WTC11 (cell line): ENCODE measurements around the gene SYCE3.

Source experiments
- ESRRA ChIP-seq: sonication (generic); formaldehyde crosslinking; IDR thresholded peaks from 2 replicates; pipeline ENCODE4 v1.8.1; 2022; ENCODE audit warnings: mild to moderate bottlenecking, missing genetic modification reagents, borderline replicate concordance
- JAZF1 ChIP-seq: fragments of 250-450 bp; sonication (Bioruptor Pico); IDR thresholded peaks from 2 replicates; pipeline ENCODE4 v1.9.0; 2021; ENCODE audit warnings: moderate library complexity, mild to moderate bottlenecking, inconsistent platforms
- JUN ChIP-seq: sonication (generic); formaldehyde crosslinking; IDR thresholded peaks from 2 replicates; pipeline ENCODE4 v1.8.0; 2023; ENCODE audit warnings: mild to moderate bottlenecking, missing genetic modification reagents
- KAT7 ChIP-seq: sonication (generic); formaldehyde crosslinking; IDR thresholded peaks from 2 replicates; pipeline ENCODE4 v1.8.1; 2023; ENCODE audit warnings: missing genetic modification reagents, mild to moderate bottlenecking, borderline replicate concordance
- NR2C2 ChIP-seq: sonication (generic); formaldehyde crosslinking; IDR thresholded peaks from 2 replicates; pipeline ENCODE4 v1.8.0; 2022; ENCODE audit warnings: mild to moderate bottlenecking, missing genetic modification reagents
- SMAD4 ChIP-seq: sonication (generic); formaldehyde crosslinking; IDR thresholded peaks from 2 replicates; pipeline ENCODE4 v1.8.0; 2022; ENCODE audit warnings: mild to moderate bottlenecking, missing genetic modification reagents
- TP53 ChIP-seq: sonication (generic); formaldehyde crosslinking; IDR thresholded peaks from 2 replicates; pipeline ENCODE4 v1.8.1; 2023; ENCODE audit warnings: mild to moderate bottlenecking, missing genetic modification reagents
- ZNF423 ChIP-seq: fragments of 250-450 bp; sonication (Bioruptor Pico); IDR thresholded peaks from 2 replicates; pipeline ENCODE4 v2.1.2; 2022; ENCODE audit warnings: mild to moderate bottlenecking, moderate library complexity
- TF ChIP-seq, protein P1 (sequence below): fragments of 200-600 bp; IDR thresholded peaks from 2 replicates; pipeline ENCODE4 v1.8.0; 2022; ENCODE audit warnings: antibody characterized with exemption
- TF ChIP-seq, protein P2 (sequence below): sonication (generic); formaldehyde crosslinking; IDR thresholded peaks from 2 replicates; pipeline ENCODE4 v1.8.0; 2022; ENCODE audit warnings: mild to moderate bottlenecking, missing genetic modification reagents
- TF ChIP-seq, protein P3 (sequence below): sonication (generic); formaldehyde crosslinking; IDR thresholded peaks from 2 replicates; pipeline ENCODE4 v1.8.0; 2022; ENCODE audit warnings: missing genetic modification reagents
- TF ChIP-seq, protein P4 (sequence below): sonication (generic); formaldehyde crosslinking; IDR thresholded peaks from 2 replicates; pipeline ENCODE4 v1.8.1; 2022; ENCODE audit warnings: mild to moderate bottlenecking, moderate library complexity, missing genetic modification reagents
- TF ChIP-seq, protein P5 (sequence below): sonication (generic); formaldehyde crosslinking; IDR thresholded peaks from 2 replicates; pipeline ENCODE4 v1.8.1; 2022; ENCODE audit warnings: low read depth, missing genetic modification reagents, borderline replicate concordance

DNA sequence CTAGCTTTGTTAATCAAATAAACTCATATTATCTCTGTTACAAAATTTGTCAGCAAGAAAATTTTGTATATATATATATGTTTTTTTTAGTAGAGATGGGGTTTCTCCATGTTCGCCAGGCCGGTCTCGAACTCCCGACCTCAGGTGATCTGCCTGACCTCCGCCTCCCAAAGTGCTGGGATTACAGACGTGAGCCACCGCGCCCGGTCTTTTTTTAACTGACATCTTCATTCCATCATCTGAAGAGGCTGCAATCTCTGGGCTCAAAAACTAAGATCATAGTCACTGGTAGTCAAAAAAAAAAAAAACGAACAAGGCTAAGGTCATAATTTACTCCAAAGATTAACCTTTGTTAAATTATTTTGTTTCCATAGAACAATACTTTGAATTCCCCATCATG lies 22.3 kb downstream of the SYCE3 start:
- TF ChIP-seq, protein P1, sequence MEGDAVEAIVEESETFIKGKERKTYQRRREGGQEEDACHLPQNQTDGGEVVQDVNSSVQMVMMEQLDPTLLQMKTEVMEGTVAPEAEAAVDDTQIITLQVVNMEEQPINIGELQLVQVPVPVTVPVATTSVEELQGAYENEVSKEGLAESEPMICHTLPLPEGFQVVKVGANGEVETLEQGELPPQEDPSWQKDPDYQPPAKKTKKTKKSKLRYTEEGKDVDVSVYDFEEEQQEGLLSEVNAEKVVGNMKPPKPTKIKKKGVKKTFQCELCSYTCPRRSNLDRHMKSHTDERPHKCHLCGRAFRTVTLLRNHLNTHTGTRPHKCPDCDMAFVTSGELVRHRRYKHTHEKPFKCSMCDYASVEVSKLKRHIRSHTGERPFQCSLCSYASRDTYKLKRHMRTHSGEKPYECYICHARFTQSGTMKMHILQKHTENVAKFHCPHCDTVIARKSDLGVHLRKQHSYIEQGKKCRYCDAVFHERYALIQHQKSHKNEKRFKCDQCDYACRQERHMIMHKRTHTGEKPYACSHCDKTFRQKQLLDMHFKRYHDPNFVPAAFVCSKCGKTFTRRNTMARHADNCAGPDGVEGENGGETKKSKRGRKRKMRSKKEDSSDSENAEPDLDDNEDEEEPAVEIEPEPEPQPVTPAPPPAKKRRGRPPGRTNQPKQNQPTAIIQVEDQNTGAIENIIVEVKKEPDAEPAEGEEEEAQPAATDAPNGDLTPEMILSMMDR = no peak
- TF ChIP-seq, protein P2, sequence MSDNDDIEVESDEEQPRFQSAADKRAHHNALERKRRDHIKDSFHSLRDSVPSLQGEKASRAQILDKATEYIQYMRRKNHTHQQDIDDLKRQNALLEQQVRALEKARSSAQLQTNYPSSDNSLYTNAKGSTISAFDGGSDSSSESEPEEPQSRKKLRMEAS = no peak
- TF ChIP-seq, protein P3, sequence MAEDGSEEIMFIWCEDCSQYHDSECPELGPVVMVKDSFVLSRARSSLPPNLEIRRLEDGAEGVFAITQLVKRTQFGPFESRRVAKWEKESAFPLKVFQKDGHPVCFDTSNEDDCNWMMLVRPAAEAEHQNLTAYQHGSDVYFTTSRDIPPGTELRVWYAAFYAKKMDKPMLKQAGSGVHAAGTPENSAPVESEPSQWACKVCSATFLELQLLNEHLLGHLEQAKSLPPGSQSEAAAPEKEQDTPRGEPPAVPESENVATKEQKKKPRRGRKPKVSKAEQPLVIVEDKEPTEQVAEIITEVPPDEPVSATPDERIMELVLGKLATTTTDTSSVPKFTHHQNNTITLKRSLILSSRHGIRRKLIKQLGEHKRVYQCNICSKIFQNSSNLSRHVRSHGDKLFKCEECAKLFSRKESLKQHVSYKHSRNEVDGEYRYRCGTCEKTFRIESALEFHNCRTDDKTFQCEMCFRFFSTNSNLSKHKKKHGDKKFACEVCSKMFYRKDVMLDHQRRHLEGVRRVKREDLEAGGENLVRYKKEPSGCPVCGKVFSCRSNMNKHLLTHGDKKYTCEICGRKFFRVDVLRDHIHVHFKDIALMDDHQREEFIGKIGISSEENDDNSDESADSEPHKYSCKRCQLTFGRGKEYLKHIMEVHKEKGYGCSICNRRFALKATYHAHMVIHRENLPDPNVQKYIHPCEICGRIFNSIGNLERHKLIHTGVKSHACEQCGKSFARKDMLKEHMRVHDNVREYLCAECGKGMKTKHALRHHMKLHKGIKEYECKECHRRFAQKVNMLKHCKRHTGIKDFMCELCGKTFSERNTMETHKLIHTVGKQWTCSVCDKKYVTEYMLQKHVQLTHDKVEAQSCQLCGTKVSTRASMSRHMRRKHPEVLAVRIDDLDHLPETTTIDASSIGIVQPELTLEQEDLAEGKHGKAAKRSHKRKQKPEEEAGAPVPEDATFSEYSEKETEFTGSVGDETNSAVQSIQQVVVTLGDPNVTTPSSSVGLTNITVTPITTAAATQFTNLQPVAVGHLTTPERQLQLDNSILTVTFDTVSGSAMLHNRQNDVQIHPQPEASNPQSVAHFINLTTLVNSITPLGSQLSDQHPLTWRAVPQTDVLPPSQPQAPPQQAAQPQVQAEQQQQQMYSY (CRISPR knock-in tag) = no peak
- TF ChIP-seq TP53 (CRISPR knock-in tag) (no peak), JAZF1 (no peak), ESRRA (CRISPR knock-in tag) (no peak), JUN (CRISPR knock-in tag) (no peak), SMAD4 (CRISPR knock-in tag) (no peak), ZNF423 (CRISPR knock-in tag) (no peak), NR2C2 (no peak), KAT7 (CRISPR knock-in tag) (no peak)
- TF ChIP-seq, protein P4, sequence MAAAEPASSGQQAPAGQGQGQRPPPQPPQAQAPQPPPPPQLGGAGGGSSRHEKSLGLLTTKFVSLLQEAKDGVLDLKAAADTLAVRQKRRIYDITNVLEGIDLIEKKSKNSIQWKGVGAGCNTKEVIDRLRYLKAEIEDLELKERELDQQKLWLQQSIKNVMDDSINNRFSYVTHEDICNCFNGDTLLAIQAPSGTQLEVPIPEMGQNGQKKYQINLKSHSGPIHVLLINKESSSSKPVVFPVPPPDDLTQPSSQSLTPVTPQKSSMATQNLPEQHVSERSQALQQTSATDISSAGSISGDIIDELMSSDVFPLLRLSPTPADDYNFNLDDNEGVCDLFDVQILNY (CRISPR knock-in tag) = no peak
- TF ChIP-seq, protein P5, sequence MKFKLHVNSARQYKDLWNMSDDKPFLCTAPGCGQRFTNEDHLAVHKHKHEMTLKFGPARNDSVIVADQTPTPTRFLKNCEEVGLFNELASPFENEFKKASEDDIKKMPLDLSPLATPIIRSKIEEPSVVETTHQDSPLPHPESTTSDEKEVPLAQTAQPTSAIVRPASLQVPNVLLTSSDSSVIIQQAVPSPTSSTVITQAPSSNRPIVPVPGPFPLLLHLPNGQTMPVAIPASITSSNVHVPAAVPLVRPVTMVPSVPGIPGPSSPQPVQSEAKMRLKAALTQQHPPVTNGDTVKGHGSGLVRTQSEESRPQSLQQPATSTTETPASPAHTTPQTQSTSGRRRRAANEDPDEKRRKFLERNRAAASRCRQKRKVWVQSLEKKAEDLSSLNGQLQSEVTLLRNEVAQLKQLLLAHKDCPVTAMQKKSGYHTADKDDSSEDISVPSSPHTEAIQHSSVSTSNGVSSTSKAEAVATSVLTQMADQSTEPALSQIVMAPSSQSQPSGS (CRISPR knock-in tag) = no peak
